ENCODE results near the gene GPR183.

Gene GPR183, protein sequence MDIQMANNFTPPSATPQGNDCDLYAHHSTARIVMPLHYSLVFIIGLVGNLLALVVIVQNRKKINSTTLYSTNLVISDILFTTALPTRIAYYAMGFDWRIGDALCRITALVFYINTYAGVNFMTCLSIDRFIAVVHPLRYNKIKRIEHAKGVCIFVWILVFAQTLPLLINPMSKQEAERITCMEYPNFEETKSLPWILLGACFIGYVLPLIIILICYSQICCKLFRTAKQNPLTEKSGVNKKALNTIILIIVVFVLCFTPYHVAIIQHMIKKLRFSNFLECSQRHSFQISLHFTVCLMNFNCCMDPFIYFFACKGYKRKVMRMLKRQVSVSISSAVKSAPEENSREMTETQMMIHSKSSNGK

DNA sequence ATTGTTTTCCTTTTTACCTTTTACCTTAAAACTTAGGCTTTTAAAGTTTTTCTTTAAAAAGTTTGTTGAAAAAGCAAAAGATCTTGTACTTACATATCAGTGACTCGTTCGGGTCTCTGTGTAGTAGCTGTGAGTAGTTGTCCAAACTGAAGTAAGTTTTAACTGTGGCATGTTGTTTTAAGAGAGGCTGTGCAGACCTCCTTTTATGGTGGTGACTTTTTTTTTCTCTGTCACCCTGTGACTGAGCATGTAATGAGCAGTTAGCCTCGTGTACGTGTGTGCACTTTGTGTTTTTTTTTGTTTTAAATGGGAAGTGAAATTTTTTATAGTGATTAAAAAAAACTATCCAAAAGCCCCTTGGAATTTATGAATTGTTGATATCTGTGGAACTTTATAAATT is at the start of gene GPR183:
Gene GPR183 (minus strand): TSS at position 153 of the 400 bp plus-strand sequence. CDS start 11,254 bp downstream, outside the sequence.
- no peak for DNase-seq

DNA sequence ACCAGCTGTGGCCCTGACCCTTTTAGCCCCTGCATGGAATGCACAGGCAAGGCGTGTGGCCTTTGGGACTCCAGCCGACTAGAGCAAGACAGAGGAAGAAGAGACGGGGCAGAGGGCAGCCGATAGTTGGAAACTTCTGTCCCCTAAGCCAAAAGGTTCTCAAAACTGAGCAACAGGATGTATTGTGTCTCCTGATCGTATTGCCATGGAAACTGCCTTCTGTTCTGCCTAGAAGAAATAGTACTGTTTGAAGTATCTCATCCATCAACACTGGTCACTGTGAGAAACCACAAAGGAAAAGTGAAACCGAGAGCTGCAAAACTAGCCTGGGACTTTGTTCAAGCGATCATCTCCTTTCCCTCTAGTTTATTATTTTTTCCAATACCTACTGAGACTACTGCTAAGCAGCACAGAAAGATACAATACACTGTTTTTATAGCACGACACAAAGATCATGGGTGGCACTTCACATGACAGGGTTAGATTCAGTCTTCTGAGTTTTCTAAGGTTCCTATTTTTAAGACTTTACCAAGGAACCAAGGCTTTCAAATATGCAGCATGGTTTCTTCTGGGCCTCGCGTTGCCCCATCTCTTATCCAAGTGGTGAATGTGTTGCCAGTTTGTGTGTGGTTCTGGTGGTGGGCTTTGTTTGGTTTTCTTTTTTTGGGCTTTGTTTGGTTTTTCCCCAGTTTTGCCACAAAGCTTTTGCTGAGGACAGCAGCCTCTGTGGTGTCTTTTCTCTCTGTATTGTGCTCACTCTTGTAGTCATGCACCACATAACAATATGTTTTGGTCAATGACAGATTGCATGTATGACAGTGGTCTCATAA is 49.3 kb upstream of the GPR183 start:
- DNase-seq = peak; percentile 47

DNA sequence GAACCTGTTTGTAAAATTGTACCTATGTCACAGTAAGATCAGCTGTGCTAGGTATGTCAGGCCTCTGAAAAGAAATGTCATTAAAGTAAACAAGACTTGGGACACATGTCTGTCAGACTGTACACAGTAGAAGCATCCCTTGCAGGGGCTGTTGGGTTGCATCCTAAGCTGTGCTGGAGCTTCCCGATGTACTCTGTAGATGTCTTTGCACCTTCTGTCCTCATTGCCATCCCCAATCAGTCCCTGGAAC is 48.7 kb upstream of the GPR183 start:
- DNase-seq = no peak

DNA sequence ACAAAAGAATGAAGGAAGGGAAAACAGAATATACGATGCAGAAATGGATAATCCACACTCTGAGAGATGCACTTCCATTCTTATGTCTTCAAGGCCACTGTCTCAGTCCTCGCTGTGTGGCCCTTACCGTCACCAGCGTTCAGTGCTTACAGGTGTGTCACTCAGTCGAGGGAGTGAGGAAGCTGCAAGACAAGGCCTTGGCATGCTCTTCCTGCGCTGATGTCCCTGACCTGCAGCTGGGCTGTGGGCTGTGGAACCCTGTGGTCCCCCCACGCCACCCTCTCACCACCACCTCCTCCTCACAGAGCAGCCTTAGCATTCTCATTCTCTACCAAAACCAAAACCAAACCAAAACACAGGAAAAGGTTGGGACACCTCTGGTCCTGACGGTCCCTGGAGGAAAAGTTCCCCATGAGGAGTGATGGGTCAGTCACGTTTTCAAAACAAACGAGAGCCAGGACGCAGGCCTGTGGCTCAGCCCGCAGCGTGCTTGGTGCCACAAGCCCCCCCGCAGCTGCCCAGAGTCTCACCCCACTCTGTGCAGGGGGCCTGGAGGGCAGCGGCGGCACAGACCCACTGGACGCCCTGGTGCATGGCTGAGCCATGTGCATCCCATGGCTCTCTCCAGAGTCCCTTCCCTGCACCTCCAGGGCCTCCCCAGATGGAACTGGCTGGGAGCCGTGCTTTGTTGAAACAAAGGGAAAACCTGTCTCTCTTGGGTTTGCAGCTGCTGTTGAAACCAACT is 48.2 kb upstream of the GPR183 start:
- no peak for DNase-seq

DNA sequence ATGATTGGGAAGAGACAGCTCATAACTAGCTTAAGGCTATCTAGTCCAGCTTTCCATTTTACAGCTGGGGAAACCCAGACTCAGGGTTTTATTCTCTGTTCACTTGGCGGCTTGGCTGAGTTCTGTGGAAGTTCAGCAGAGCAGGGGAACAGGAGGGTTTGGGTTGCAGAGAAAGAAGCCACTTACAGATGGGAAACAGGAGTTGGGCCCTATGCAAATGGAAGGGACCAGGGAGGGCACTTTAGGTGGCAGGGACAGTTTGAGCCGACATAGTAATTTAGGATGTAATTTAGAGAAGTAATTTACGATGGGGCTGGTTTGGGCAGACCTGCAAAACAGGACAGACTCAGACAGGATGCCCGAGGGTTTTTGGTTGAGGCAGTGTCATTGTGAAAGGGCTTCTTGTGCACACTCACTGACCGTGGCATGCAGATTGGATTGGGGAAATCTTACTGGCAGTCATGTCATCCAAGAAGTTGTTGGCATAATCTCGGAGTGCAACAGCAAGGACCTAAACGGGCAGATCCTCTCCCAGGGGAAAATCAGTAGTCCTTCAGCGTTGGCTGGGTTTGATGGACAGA is 47.3 kb upstream of the GPR183 start:
- DNase-seq = no peak

DNA sequence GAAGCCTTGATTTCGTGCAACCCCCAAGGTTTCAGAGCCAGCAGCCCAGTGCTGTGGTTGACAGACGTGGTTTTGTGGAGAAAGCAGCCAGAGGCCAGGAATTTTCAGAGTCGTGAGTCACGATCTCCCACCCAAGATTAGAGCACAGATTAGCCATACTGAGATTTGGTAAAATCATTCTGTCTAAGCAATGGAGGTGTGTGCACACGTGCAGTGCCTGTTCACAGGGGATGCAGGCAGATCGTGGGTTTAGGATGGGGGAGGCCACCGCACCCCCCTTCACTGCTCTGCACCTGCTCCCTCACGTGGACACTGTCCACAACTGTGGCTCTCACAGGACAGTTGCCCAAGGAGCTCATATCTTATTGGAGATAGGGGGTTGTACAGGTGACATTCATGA is 46.6 kb upstream of the GPR183 start:
- DNase-seq = no peak

DNA sequence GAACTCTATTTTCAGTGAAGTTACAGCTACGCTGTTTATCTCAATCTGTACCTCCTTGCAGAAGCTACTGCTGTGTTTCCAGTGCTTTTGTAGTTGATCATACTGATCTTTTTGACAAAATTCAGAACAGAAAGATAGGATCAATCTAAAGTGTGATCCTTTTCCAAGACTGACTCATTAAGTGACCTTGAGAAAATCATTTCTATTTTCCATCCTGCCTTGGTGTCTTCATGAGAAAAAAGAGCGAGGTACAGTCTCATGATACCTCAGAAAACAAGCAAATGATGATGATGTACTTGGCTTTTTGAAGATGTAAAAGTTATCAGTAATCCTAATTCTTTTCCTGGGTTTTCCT is 46.0 kb upstream of the GPR183 start:
- no peak for DNase-seq

DNA sequence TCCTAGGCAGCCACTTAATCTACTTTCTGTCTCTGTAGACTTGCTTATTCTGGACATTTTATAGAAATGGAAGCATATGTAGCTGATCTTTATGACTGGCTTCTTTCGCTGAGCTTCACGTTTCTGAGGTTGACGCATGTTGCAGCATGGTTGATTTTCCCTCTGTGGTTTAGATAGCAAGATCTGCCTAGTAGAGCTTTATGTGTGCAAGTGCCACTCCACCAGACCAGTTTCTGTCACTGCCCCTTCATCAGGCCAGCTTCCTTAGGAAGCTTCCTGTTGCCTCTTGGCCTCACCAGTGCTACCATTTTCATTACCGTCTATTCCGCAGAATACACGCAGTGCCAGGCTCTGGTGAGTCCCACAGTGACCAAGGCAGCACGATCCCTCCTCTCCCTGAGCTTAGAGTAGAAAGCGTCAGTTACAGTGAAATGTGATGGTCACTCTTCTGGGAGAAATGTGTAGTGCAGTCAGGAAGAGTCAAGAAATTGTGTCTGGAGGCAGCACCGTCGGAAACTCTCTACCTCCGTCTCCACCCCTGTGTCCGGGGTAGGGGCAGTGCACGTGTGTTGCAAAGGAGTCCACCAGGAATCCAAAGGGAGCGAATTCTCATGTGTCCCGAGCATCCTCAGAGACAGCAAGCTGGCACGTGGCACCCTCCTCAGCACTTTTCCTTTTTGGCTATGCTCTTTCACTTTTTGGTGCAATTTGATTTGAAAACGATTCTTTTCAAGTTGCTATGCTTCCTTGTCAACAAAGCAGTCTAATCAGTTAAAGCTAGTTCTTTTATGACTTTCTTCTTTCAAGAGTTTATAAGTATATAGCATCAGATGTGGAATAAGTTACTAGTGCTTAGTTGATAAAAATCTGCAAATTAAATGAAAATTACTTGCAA is 45.4 kb upstream of the GPR183 start:
- no peak for DNase-seq

DNA sequence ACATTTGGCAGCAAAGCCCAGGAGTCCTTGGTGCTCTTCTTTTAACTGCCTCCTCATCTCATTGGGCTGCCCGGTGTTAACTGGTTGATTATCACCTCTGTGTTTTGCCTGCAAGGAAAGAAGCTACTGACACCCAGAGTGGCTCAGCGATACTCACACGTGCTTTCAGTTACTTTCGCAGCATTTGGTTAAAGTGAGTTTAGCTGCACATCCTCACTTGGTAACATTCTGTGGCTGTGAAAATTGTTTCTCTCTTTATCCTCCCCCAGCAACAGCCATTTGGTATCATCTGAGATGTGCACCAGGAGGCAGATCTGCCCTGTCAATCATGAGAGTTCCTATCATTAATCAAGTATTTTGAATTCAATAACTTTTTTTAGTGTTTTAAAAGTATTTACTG is 44.6 kb upstream of the GPR183 start:
- no peak for DNase-seq

DNA sequence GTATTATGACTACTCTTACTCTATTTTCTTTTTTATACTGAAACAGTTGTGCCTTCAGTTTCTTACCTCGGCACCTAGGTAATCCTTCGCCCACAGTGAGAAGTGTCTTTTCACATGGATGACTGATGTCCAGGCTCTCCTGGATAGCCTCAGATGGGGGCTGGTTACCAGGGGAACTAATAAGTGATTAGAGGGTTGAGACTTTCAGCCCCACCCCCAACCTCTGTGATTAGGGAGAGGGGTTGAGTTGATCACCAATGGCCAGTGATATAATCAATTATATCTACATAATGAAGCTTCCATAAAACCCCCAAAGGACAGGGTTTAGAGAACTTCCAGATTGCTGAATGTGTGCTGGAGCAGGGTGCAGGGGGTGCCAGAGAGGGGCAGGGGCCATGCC is 43.0 kb upstream of the GPR183 start:
- DNase-seq = no peak

DNA sequence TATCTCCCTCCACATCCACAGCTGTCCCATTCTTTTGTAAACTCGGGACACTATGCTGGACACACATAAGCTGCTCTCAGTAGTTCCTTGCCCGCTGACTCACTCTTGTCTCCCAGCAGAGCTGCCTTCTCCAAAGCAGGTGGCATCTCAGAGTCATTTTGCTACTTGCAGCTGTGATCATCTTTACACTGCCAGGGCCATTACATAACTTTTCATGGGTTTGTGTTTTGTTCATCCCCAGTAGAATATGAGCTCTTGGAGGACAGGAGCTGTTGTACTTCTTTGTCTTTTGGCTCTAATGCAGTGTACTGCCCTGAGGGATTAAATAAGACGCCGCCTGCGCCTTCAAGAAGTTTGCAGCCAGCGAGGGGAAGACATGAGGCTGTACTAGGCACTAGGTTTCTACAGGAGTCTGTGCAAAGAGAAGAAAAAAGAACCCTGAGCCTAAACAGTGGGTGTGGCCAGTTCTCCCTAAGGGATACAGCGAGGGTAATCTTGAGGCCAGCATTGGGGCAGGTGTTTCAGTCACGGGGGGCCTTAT is 40.8 kb upstream of the GPR183 start:
- DNase-seq = no peak

DNA sequence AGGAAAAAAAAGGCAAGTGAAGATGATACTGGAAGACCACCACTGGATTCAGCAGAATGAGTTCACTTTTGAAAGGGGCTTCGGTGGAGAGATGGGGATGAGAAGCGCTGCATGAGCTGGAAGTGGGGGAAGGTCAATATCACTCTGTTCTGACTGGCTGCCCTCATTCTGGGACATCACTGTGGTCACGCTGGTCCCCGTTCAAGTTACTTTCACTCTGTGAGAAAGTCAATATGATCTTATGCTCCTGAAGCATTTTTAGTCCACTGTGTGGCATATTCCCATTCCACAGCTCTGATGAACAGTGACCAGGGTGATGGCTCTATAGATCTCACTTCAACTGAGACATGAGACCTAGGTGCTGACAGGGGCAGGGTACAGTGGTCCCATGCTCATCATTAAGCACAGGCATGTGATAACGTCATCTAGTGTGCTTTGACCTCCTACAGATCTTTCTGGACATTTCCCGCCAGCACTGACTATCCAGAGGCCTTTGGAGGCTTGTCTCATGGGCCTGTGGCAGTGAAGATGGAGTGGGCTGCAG is 40.2 kb upstream of the GPR183 start:
- no peak for DNase-seq

DNA sequence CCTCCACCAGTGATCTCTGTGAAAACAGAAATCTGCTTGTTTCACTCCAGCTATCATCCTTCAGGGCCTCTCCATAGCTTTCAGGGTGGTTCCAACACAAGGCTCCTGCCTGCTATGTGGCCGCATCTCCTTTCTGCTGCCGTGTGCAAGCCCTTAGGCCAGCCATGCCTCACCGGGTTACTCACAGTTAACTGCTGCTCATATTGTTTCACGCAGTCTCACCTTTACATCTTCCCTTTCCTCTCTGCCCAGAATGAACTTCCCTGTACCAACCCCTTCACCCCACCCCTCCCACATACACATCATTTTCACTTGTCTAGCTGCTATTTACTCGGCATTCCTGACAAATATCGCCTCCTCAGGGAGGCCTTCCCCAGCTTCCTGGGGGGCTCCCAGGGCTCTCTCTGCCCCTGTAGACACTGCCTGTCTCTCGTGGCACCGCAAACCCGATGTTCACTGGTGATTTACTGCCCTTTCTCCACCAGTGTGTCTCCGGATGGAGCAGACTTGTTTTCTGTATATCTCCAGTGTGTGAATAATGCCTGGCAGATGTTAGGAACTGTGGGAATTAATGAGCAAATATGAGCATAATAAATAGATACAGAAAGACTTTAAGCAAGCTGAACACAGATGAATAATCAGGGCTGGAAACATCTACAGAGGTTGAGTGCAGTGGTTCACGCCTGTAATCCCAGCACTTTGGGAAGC is 39.3 kb upstream of the GPR183 start:
- DNase-seq = no peak

DNA sequence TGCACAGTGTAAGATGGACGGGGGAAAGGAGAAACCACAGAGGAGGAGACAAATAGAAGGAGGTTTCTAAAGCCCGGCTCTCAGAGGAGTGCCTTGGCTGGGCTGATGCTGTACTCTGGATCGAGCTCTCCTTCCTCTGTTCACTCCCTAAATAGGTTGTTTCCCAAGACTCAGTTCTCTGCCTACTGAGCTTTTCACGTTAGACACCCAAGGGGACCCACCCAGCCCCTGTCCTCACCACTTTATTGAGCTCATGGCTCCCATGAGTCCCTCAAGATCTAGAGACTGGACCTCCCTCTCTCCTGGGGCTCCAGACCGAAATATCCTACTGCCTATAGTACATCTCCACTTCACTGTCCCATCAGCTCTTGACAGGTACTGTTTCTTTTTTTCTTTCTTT is 38.1 kb upstream of the GPR183 start:
- DNase-seq = no peak

DNA sequence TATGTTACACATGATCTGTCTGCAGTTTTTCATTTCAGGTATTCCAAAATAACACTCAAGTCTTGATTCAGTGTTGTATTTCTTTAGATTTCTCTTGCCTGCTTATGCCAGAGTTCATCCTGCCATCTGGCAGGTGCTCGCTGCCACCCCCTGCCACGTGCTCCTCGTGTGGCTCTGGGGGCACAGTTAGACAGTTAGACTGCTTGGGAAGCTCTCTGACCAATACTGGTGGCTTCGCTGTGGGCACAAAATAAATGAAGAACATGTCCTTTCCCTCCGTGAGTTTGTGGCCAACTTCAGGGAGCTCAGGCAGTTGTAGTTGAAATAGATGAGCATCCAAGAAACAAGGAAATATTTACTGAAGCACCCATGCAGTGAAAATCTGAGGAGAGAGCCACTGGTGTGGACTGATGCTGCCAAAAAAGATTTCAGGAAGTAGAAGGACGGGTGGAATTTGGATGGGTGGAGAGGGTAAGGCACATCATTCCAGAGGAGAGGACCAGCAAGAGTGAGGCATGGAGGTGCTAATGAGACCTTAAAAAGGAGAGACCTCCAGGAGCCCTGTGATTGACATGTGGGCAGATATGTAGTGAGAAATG is 37.5 kb upstream of the GPR183 start:
- no peak for DNase-seq

DNA sequence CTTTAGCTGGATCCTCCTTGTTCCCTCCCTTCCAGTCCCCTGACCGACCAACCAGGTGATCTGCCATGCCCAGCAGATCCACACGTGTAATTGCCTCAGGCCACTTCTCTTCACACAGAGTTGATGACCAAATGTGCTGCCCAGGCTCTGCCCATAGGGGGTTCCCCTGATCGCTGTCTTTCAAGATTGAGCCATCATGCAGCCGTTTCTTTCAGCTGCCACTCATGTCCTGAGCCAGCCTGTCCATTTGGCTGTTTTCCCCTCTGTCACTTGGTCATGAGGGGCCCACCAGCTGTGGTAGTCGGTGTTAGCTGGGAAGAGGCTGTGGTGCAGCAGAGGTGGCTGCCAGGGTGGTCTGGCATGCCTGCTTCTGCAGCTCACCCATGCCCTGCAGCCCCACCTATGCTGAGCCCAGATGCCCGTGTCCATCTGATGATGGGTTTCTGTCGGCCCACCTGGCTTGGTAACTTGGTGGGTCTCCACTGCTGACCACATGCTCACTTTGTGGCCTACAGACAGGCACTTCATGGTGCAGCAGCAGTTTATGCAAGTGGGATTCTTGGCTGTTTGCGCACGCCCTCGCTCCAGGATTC is 35.6 kb upstream of the GPR183 start:
- DNase-seq = no peak

DNA sequence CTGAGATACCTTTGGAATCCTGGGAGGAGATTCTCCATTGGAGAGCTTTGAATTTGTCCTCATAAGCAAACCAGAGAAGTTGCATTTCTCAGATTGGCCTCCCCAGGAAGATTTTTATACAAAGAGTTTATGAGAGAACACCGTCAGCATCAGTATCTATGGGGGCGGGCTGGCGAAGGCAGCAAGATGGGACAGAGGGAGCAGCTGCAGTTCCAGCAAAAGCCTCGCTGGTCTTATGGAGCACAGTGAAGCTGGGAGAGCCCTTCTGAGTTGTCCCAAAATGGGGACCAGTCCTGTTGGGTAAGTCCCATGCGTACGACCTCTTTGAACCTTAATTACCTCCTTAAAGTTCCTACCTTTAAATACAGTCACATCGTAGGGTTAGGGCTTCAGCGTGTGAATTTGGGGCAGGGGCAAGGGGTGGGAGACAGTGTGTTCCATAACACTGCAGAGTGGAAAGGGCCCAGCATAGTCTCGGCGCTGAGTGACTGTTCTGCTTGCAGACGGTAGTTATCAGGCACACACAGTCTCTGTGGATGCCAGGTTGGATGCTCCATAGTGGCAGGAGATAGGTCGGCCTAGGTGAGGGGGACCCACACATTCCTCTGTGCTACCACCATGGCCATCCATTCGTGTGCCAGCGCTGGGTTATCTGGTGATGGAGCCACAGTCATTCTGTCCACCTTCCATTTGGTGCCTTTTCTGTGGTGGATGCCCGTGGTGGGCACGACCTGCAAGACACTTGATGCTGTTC is 34.9 kb upstream of the GPR183 start:
- DNase-seq = no peak

DNA sequence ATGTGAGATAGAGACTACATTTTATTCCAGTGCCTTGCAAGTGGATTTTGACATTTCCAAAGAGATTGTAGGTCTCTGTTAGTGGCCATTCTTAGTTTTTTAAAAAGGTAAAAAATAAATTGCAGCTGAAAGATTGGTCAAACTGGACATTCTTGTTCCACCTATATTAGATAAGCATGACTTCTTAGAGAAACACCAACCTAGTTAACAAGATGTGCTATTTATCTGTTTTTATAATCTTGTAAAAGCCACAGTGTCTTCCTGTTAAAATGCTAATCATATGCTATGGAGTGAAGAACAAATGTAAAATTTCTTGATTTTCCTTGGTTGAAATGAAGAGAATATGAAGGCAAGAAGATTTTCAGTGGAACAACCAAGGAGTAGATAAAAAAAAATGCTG is 33.4 kb upstream of the GPR183 start:
- no peak for DNase-seq

DNA sequence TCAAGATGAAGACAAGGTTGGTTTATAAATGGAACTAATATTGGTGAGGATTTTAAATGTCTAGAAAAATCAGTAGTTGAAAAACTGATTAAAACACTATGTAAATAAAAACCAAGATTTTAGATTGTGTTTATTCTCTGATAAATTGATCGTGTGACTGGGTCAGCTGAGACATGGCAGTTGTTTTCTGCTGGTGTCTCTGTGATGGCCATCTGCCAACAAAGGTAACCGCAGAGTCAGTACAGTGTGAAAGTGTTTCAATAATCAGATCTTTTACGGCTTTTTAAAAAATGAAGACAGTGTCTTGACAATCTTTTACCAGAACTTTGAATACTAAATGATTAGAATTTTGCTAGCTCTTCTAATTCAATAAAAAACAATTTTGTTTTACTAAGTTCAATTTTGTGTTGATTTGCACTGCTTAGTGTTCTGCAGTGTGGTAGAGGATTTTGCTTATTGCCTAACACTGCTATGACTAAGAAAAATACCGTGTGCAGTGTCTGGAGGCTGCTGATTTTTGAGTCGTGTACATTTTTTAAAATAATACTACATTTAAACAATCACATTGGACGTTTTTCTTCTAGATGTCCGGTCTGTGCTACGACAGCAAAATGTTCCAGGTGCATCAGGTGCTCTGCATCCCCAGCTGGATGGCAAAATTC is 32.7 kb upstream of the GPR183 start:
- no peak for DNase-seq

All from activated CD4-positive, CD25-positive, alpha-beta regulatory T cell treated with anti-CD3 and anti-CD28 coated beads, Interleukin-2, amount 50 U/mL, for 72 hours (primary cell).